HG03432 (cell line): ENCODE results near the gene C19orf44.
"Not testable (repeated sequence)": the region's sequence is repeated elsewhere in the genome, so short reads cannot be mapped to it uniquely, and the experiment has no call there.

ENCODE experiments used
- ATAC-seq: cut with Tn5 transposase; IDR thresholded peaks from one replicate; pipeline ENCODE4 v1.9.1; 2021; ENCODE audit warnings: mild to moderate bottlenecking, moderate library complexity; ENCODE audit not compliant: unreplicated experiment

The C19orf44 gene

GRCh38 chr19:16495982-16496612 is at the start of gene C19orf44, which contains the start of gene CALR3:
Gene C19orf44 (plus strand): TSS chr19:16496394. CDS start chr19:16500793, 4,399 bp downstream.
Gene CALR3 (minus strand): TSS chr19:16496167. CDS start chr19:16496129, 38 bp downstream.
- peak; percentile 95 for ATAC-seq

DNA sequence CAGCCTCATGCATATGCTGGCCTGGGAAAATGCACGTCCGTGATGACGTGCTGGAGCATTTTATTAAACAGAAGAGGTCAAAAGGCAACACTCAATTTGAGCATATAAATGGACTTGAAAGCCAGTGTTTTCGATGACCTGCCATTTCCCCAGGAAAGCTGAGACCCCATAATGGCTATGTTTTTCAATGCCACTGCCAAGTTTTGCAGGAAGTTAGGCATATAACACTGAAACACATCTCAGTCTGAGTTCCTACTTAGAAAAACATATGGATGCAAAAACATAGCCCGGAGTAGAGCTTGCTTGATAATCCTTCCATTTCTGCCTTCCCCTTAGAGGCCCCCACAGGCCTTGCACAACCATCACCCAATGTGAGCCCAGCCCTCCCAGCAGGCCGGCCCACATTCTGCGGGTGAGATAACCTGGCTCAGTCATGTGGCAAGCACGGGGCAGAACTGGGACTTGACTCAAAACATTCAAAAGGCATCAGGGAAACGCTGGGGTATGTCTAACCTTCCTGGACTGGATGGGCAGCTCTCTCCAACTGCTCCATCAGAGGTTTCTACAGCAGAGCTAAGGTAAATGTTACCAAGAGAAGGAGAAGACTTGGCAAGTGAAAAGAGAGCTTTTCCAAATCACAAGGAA is 49.3 kb upstream of the C19orf44 start:
- ATAC-seq: peak; percentile 34

DNA sequence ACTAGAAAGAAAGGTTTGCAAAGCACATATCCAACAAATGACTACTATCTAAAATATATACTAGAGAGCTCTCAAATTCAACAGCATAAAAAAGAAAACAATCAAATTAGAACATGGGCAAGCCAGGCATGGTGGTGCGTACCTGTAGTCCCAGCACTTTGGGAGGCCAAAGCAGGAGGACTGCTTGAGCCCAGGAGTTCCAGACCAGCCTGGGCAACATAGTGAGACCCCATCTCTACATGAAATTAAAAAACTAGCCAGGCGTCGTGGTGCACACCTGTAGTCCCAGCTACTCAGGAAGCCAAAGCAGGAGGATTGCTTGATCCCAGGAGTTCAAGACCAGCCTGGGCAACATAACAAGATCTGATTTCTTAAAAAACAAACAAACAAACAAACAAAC is 47.3 kb upstream of the C19orf44 start:
- ATAC-seq: not testable (repeated sequence)

DNA sequence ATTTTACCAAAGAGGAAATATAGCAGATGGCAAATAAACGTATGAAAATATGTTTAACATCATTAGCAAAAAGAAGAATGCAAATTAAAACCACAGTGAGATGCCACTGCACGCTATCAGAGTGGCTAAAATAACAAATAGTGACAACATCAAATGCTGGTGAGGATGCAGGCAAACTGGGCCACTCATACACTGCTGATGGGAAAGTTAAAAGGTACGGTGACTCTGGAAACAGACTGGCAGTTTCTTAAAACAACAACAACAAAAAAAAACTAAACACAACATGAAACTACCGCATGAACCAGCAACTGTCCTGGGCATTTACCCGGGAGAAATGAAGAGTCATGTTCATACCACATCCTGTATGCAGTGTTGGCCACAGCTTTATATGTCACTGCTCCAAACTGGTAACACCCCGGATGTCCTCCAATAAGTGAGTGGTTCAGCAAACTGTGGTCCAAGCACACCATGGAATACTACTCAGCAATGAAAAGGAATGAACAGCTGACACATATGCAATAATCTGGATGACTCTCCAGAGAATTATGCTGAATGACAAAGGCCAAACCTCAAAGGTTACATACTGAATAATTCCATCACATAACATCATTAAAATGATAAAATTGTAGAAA is 46.7 kb upstream of the C19orf44 start:
- peak; percentile 52 for ATAC-seq

DNA sequence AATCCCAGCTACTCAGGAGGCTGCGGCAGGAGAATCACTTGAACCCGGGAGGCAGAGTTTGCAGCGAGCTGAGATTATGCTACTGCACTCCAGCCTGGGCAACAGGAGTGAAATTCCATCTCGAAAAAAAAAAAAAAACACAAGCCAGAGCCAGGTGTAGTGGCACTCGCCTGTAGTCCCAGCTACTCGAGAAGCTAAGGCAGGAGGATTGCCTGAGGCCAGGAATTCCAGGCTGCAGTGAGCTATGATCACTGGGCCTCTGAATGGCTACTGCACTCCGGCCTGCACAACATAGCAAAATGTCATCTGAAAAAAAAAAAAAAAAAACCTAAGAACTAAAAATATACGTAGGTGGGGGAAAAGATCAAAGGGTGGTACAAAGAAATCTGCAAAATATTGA is 43.9 kb upstream of the C19orf44 start:
- no peak for ATAC-seq

- ATAC-seq: no peak
Observed at GRCh38 chr19:16454351-16454918, 41.8 kb upstream of the C19orf44 start.

- ATAC-seq: no peak
Observed at GRCh38 chr19:16455489-16455888, 40.7 kb upstream of the C19orf44 start.

DNA sequence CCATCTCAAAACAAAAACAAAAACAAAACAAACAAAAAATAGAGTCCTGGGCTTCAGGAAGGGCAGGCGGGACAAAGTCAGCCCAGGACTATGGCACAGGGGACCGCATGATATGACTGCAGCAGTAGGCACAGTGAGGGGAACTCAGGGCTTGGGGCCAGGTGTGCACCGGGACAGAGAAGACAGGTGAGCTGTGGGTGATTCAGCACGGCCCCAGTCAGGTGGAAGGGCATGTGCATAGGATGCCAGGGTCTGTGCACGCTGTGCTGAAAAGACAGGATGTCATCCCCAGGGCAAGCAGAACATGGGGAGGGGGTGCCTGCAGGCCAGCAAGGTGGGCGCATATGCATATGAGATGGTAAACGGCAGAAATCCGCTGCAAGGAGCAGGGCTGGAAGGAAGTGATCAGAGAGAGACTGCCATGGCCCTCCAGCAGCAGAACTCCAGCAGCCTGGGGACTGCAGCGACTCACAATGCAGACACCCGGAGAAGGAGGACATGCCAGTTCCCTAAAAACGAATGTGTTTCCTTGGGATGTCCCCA is 39.5 kb upstream of the C19orf44 start:
- no peak for ATAC-seq

DNA sequence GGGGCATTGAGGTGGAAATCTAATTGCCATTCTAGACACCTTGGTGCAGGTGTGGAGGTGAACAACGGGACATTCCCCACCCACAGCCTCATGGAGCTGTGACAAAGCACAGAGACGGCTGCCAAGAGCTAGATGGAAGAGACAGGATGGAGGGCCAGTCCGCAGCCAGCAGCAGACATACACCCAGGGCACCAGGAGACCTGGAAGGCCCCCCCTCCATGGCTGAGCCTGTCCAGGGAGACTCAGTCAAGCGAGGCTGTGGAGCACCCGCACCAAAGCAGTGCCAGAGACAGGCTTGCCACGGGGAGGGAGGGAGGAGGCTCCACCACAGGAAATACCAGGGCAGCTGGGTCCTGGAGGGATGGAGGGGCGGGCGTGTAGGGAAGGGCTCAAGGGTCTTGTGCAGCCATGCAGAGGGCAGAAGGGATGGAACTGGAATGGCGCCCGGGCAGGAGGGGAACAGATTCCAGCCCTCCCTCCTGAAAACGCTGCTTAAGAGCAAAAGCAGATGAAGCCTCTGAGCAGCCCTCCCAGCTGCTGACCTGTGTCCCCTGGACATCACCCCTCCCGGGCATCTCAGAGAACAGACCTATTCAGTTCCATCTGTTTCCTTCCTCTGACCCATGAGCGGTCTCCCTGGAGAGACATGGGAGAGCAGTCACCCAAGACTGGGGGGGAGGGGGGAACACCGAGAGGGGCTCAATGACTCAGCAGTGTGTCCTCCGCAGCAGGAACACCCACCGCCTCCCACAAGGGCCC is 38.8 kb upstream of the C19orf44 start:
- ATAC-seq: no peak

DNA sequence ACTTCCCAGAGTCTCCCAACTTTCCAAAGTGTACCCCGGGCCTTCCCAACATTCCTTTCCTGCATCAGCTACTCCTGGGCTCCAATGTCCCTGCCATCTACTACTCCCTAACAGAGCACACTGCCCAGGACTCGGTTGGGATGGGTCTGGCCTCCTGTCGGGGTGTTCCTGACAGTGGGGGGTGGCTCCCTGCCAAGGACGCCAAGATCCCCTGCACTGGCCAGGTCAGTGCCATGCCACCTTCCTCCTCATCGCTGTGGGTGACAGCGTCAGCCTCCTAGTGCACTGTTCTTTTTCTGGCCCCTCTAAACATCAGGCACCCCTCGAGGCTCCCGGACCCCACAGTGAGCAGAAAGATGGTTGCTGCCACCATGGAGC is 38.3 kb upstream of the C19orf44 start:
- no peak for ATAC-seq

GRCh38 chr19:16458391-16459341 is 37.5 kb upstream of the C19orf44 start:
- ATAC-seq: no peak

- no peak for ATAC-seq
Observed at GRCh38 chr19:16459680-16460079, 36.5 kb upstream of the C19orf44 start.

GRCh38 chr19:16460454-16460853 is 35.7 kb upstream of the C19orf44 start:
- no peak for ATAC-seq

- no peak for ATAC-seq
Observed at GRCh38 chr19:16461630-16462051, 34.6 kb upstream of the C19orf44 start.

GRCh38 chr19:16462757-16463250 is 33.4 kb upstream of the C19orf44 start:
- ATAC-seq: no peak

- ATAC-seq: no peak
Observed at GRCh38 chr19:16463341-16463990, 32.7 kb upstream of the C19orf44 start.

- ATAC-seq: no peak
Observed at GRCh38 chr19:16463991-16464575, 32.1 kb upstream of the C19orf44 start.

DNA sequence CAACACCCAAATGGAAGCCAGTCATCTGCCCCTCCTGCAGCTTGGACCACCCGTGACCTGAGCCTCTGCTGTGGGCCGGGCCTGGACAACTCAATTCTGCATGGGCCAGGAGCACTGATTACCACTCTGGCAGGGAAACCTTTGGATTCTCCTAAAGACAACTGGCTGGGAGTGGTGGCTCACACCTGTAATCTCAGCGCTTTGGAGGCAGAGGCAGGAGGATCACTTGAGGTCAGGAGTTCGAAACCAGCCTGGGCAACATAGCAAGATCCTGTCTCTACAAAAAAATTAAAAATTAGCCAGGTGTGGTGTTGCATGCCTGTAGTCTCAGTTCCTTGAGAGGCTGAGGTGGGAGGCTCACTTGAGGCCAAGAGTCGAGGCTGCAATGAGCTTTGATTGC is 31.0 kb upstream of the C19orf44 start:
- ATAC-seq: no peak
